NCI-H2227 treated with DMSO at 0.1 percent for 48 hours (cell line): Measurements from ENCODE around the gene PCCA.
A peak's percentile ranks its signal among the peaks of the same experiment; 100 is the strongest.
"Not testable (repeated sequence)": the region's sequence is repeated elsewhere in the genome, so short reads cannot be mapped to it uniquely, and the experiment has no call there.

Source experiments
- DNase-seq: peaks from one replicate; lab custom pipeline; 2025; lab: John Stamatoyannopoulos, UW

PCCA gene

DNA sequence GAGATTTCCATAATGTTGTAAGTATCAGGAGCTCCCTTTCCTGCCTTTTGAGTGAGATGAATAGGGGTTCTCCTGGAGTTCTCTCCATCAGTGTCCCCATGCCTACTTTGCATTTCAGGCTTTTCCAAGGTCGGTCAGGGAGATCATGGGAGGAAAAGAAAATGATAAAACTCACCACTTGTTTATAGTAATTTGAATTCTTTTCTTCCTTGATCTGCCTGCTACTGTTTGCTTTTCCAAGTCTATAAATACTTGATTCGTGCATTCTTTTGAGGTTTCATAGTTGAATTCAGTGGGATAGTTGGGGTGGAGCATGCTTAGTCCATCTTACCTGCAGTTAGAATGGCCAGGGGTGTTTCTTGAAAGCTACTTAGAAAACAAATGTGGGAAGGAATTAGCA lies 51.5 kb downstream of the PCCA start:
- no peak for DNase-seq

DNA sequence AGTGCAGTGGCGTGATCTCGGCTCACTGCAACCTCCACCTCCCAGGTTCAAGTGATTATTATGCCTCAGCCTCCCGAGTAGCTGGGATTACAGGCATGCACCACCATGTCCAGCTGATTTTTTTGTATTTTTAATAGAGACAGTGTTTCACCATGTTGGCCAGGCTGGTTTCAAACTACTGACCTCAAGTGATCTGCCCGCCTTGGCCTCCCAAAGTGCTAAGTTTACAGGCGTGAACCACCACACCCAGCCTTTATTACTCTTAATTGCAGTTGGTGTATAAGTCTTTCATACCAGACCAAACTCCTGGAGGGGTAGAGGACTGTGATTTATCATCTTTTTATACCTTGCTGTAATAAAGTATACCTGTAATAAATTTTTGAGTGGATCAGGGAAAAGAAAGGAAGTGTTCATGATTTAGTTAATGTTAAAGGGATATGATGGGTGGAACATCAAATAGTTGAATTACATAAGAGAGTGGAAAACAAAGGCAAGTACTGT lies 52.6 kb downstream of the PCCA start:
- not testable (repeated sequence) for DNase-seq

DNA sequence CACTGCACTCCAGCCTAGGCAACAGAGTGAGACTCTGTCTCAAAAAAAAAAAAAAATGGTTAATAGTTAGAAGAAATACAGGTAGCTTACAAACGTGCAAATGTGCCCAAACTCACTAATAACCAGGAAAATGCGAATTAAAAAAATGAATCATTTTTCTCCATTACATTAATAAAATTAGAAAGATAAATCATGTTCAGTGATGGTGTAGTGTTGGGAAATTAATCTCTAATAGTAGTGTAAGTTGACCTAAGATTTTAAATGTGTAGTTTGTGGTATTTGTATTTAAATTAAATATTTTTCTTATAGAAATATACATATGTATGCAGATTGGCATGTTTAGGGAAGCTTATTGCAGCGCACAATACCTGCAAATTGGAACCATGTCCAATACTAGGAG lies 57.6 kb downstream of the PCCA start:
- DNase-seq: no peak

DNA sequence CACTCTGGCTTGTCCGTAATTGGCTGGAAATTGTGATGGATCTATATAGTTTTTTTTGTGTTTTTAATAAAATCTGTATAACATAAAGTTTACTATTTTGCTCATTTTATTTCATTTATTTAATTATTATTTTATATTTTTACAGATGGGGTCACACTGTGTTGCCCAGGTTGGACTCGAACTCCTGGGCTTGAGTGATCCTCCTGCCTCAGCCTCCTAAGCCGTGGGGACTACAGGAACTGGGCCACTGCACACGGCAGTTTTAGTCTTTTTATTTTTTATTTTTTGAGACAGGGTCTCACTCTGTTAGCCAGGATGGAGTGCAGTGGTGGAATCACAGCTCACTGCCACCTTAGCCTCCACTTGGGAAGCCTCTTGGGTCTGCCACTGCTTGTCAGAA lies 58.9 kb downstream of the PCCA start:
- no peak for DNase-seq

DNA sequence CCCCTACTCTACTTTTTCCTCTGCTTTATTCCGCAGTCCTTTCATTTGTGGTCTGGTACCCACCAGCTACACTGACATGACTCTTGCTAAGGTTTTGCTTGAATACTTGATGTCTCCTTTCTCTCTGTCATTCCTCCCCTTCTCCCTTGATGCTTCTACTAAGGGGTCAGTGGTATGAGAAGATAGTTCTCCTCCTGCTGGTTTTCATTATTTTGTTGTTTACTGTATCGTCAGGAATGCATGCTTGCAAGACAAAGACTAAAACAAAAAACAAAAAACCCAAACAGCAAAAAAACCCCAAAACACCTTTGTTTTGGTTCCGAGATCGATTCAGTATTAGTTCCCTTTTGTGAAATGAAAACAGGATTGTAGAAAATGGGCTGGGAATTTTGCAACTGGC lies 59.5 kb downstream of the PCCA start:
- DNase-seq: no peak

DNA sequence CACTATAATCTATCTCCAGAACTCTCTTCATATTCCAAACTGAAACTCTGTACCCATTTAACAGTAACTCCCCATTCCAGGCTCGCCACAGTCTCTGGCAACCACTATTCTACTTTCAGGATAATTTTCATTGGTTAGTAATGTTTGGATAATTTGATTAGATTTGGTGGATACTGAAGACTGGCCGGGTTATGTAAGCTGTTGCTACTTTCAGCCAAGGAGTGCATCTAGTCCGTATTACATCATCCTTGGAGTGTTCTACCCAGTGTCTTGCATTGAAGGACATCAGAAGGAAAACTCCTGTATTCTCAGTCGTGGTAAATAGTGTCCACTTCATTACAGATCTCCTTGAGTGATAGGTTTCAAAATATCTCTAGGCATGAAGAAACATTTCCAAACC lies 60.5 kb downstream of the PCCA start:
- no peak for DNase-seq

DNA sequence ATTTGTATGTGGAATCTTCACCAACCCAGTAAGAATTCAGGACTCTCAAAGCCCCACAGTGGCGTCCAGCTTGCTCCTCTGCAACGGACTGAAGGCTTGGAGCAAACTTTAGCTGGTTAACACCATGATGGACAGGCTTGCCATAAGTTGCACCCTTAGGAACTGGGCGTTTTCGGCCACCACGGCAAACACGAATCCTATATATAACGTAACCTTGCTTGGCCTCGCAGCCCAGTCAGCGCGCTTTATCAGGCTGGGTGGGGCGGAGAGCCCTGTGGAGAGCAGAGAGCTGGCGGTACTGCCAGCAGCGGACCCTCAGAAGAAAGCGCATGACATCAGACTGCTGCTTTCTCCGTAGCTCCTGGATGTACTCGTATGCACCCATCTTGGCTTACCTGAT lies 61.8 kb downstream of the PCCA start:
- DNase-seq: not testable (repeated sequence)

DNA sequence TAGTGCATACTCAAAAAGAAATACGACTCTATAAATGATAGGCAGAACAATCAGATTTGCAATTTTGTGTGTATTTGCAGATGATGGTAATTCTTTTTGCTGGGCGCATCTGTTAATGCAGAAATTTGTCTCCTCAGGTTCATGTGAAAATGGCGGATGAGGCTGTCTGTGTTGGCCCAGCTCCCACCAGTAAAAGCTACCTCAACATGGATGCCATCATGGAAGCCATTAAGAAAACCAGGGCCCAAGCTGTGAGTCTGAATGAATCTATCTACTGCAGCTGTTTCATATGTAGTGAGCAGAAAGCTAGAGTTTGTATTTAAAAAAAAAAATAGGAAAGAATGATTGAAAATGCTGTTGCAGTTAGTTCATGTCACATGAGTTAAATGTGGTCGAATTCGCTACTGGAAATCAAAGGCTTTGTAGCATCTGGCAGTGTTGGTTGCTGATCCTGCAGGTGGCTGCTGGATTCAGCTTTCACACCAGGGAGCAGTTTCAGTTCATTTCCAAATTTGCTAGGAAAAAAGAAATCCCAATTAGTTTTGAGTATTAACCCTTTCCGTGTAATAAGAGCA lies 66.0 kb downstream of the PCCA start:
- DNase-seq: no peak

DNA sequence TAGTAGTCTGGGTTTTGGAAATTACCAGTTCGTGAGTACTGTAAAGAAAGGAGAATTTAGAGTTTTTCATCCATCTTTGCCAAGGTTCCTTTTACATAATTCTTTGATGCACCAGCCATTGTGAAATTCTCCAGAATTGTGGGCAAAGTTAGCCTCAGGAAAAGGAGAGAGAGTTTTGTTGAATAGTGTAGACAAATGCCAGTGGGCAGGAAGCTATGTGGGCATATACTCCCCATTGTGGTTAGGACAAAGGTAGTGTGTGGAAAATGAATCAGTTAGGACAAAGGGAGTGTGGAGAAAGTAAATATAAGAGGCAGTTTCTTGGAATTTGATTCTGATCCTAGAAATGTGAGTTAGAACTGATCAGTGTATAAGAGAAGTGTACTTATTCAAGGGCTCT lies 67.9 kb downstream of the PCCA start:
- DNase-seq: no peak

DNA sequence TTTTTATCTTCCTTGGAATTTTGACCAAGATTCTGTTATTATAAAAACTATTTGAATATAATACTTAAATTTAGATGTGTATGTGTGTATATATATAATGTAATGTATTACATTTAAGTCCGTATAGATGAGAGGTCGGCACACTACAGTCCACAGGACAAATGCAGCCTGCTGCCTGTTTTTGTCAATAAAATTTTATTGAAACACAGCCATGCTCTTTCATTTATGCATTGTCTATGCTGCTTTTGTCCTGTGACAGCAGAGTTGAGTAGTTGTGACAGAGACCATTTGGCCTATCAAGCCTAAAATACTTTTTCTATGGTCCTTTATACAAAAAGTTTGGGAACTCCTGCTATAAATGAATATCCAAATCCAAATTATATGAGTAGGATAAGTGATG lies 69.7 kb downstream of the PCCA start:
- no peak for DNase-seq

DNA sequence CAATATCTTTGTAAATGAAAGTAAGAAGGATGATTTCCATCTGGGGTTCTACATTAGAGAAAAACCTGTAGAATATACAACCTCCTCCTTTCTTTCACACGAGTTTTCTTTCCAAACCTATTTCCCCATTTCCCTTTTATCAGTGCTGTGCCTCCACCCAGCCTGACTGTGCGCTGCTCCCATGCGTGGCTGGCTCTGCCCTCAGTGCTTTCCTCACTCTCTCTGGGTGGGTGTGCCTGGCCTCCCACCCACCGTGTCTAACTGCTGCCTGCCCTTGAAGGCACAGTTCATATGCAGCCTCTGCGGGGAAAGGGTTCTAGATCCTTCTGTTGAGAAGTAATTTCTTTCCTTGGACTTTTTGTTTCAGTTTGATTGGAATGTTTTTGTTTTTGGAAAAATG lies 70.7 kb downstream of the PCCA start:
- no peak for DNase-seq

DNA sequence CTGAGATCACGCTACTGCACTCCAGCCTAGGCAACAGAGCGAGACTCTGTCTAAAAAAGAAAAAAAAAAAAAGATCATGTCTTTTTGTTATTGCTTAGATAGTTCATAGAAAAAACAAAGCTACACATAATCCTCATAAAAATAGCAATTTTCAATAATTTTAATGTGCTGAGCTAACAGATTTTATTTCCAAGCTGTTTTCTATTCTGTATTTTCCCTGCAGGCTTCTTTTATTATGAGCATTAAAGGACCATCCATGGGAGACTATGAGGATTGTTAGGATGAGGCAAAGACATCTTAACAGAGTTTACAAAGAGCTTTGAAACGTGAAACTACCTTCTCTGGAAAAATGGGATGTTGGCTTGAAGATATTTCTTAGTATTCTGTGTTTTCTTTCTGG lies 71.6 kb downstream of the PCCA start:
- DNase-seq: no peak

DNA sequence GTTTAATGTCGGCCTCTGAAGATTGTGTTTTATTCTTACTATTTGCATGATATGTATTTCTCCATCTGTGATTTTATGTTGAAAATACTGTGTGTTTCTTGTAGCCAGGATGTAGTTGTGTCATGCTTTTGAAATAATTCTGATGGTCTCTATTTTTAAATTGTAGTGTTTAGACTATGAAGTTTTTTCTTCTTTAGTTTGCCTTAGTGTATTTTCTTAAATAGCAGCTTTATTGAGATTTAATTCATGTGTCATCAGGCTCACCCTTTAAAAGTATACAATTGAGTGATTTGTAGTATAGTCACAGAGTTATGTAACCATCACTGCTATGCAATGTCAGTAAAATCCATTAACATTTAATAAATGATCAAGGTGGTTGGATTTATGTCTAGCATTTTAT lies 74.5 kb downstream of the PCCA start:
- DNase-seq: no peak

DNA sequence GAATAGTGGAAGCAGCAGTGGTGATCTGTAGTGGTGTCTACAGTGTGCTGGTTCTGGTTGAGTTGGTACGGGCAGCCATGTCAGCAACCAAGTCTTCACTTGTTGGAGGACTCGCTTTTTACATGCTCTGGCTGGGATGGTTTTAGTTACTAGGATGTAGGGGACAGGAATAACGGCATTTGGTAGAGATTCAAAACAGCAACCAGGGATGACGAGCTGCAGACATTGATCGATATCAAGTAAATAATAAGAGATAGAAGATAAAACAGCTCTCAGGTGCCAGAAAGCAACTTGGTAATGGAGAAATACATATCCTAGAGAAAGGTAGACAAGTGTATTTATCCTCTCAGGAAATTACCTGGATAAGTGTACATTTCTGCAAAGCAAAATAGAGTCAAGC lies 84.3 kb downstream of the PCCA start:
- DNase-seq: no peak

DNA sequence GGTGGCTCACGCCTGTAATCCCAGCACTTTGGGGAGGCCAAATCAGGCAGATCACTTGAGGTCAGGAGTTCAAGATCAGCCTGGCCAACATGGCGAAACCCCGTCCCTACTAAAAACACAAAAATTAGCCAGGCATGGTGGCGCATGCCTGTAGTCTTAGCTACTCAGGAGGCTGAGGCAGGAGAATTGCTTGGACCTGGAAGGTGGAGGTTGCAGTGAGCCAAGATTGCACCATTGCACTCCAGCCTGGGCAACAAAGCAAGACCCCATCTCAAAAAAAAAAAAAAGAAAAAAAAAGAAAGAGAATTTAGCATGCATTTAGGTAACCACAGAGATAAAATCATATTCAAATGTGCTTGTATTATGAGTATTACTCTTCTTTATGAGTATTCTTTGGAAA lies 85.6 kb downstream of the PCCA start:
- DNase-seq: not testable (repeated sequence)

DNA sequence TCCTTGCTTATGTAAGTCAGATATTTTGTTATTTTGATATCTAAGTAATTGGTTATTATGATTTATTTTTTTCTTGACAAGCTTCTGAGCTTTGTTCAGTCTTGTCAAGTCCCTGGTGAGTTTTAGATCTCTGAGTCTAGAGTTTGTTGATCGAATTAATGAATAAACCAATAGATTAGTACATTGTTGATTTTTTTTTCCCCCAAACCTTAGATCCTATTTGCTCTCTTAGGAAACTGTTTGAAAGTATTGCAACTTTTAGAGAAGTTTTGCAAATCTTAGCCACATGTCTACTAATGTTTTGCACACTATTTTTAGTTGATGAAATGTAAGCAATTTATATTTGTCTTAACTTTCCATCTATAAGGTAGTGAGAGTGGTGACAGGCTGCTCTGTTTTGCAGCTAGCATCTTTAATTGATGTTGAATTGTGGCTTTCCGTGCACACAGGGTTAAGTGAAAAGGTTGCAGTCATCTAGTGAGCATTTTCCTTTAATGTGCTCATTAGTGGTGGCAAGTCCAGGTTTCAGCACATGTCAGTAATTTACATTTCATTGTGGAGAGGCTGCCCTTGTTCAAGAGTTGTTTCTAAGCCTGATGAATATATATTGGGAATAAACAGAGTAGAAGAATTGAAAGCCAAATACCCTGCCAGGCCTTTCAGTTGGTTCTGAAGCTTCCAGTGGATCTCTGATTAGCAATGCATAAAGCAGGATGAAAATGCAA lies 86.3 kb downstream of the PCCA start:
- no peak for DNase-seq

DNA sequence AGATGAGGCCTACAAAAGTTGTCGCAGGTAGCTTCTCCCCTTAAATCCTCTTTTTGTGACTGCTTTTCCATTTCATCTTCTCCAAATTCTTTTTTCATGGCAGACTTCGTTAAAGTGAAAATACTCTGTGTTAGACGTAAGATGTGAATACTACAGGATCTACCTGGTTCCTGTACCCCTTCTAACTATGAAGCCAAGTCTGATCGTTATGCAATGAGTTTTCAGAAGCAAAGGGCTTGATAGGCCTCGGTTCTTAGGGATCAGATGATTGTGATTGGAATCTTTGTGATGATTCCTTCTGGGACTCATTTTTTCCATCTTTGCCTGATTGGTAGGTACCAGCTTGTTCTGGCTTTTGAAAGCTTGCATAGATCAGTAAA lies 86.9 kb downstream of the PCCA start:
- DNase-seq: no peak

DNA sequence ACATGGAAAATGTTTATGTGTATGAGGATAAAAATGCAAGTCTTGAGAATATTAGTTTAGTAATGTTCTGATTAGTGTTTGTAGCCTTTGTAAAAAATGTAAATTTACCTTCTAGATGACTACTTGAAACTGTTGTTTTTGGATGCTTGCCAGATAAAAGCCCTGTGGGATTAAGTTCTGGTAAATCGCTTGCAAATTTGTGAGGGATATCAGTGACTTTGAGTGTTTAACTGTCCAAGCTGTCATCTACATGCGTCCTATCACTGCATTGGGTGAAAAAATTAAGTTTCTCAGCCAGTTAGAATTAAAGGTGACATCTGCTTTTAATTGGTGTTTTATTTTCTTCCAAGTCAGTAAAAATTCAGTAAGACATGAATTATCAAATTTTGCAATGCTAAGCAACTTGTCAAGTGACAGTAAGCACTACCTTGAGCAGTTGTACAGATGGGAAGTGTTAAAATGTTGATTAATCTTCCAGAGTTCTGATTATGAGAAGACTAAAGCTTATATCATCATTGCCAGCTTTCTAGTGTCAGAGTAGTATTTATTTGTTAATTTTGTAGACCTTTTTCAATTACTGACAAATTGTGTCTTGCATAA lies 88.0 kb downstream of the PCCA start:
- DNase-seq: no peak

DNA sequence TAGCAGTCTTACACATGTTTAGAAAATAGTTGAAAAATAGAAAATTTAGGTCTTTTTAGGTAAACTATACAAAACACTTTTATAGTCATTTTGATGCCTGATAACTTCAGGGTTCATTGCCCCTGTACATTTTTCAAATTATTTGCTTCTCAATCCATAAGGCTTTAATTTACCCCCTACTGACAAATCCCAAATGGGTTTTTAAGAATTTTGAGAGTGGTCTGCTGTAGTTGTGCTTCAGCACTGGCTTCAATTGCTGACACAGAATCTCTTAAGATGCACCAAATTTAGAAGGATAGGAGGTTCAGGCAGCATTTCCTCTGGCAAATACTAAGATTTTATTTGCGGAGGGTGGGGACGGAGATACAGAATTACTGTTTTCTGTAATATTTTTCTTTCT lies 89.4 kb downstream of the PCCA start:
- no peak for DNase-seq

DNA sequence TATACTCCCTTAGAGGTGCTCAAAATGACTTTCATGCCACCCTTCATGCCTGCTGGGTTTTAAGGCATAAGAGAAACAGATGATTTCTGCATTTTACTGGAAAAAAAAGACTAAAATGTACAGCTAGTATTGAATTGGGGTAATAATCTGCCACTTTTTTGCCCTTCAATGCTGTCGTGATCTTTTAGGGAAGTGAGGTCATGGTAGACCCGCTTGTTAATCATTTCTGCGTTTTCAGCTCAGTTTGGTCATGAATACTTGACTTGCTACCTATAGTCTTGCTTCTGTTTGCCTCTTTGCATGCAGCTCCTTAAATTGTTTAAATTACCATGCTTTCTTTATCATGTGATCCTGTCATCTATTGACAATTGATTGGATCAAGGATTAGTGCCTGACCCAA lies 90.4 kb downstream of the PCCA start:
- no peak for DNase-seq

DNA sequence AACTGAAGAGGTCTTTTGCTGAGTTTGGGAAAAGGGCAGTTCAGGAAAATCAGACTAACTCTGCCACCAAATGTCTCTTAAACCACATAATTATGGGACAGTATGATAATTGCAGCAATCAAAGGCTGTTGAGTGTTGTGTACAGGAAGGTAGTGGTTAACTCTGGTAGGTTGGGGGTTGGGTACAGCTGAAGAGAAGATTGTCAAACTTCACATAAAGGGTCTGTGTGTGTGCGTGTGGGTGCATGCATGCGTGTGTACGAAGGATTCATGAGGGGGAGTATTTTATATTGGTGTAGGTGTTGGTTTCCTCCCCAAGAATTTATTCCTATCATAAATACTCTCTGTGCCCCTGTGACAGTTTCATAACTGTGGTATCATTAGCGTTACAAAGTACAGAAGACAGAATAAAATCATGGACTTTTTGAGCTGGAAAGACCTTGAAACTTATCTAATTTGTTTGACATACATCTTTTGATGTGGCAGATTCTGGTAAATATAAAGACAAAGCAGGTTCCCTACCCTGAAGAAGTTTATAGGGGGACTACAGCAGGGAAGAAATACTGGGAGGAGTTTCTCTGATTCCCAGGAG lies 94.1 kb downstream of the PCCA start:
- peak; percentile 73 for DNase-seq

DNA sequence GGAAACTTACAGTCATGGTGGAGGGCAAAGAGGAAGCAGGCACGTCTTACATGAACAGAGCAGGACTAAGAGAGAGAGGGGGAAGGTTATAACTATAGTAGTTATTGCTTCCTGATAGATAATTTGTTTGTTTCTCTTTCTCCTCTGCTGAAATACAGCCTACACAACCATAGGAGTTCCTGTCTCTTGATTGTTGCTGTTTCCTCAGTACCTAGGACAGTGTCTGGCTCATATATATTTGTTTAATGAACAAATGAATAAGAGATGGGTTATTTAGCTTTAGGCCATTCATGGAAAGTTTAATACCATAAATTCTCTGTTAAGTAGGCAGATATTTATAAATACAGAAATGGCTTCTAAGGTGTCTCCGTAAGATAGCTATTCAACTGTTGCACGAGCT lies 95.2 kb downstream of the PCCA start:
- DNase-seq: no peak

DNA sequence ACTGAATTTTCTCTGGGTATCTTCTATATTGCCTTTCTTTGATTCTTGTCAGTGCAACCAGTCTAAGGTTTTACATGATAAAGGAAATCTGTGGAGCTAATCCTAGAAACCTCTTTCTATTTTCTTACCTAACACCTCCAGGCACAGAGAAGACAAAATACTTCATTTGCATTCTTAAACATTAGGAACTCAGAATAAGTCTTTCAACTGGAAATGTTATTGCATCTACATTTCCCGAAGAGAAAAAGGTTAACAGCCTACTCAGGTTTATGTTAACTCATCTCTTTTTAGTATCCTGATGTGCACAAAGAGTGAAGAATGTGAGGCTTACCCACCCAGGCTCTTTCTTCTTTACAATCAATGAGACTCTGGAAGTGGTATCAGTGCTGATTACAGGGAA lies 106.7 kb downstream of the PCCA start:
- DNase-seq: no peak
